Liver (tissue), 9 donors: ENCODE measurements around the gene GLIPR1L2. TPM values are rescaled to one million over a fixed set of nuclear protein-coding genes. Genes with fewer than 3 reads are reported as not detected.

Experiments
- DNase-seq: peaks from one replicate; pipeline ENCODE4 v3.0.0-alpha.2; 2017; ENCODE audit warnings: low spot score
- H3K27ac ChIP-seq, 2 donors: one replicate each; pipeline ENCODE4 v1.7.0; 2013; ENCODE audit warnings: inconsistent platforms in 2 of 2, low read length in 2 of 2, control low read depth in 1 of 2, low read depth in 1 of 2, mild to moderate bottlenecking in 1 of 2
- H3K27me3 ChIP-seq, 4 donors: one replicate each; pipeline versions ENCODE4 v1.6.1 to v1.7.0; 2013; ENCODE audit warnings: low read length in 3 of 4, inconsistent platforms in 1 of 4, mild to moderate bottlenecking in 1 of 4, moderate library complexity in 1 of 4; ENCODE audit not compliant: control insufficient read depth in 4 of 4, insufficient read depth in 4 of 4
- H3K36me3 ChIP-seq, 4 donors: one replicate each; pipeline versions ENCODE4 v1.6.1 to v1.7.0; 2013; ENCODE audit warnings: low read length in 3 of 4, mild to moderate bottlenecking in 3 of 4, low read depth in 1 of 4, moderate library complexity in 1 of 4; ENCODE audit not compliant: control insufficient read depth in 4 of 4, insufficient read depth in 3 of 4
- H3K4me1 ChIP-seq, 4 donors: one replicate each; pipeline versions ENCODE4 v1.6.1 to v1.7.0; 2013; ENCODE audit warnings: low read length in 3 of 4, mild to moderate bottlenecking in 3 of 4, moderate library complexity in 1 of 4; ENCODE audit not compliant: control insufficient read depth in 4 of 4, insufficient read depth in 4 of 4
- H3K4me3 ChIP-seq, 3 donors: one replicate each; pipeline versions ENCODE4 v1.6.1 to v1.7.0; 2013; ENCODE audit warnings: low read length in 3 of 3, control low read depth in 1 of 3, low read depth in 1 of 3, mild to moderate bottlenecking in 1 of 3
- H3K9ac ChIP-seq, 2 donors: one replicate each; pipeline ENCODE4 v1.7.0; 2013; ENCODE audit warnings: low read length in 2 of 2, mild to moderate bottlenecking in 2 of 2, moderate library complexity in 2 of 2, control low read depth in 1 of 2, low read depth in 1 of 2
- H3K9me3 ChIP-seq, 4 donors: one replicate each; pipeline versions ENCODE4 v1.6.1 to v1.7.0; 2013; ENCODE audit warnings: low read length in 3 of 4; ENCODE audit not compliant: control insufficient read depth in 4 of 4
- EGR1 ChIP-seq, 2 donors: IDR thresholded peaks; 2 replicates each; pipeline ENCODE4 v1.6.1; 2016 to 2018; ENCODE audit warnings: antibody characterized with exemption in 2 of 2, low read depth in 2 of 2
- FOXA1 ChIP-seq: IDR thresholded peaks from 2 replicates; pipeline ENCODE4 v1.6.1; 2016; ENCODE audit warnings: antibody characterized with exemption
- GABPA ChIP-seq, 2 donors: IDR thresholded peaks in 1 of 2; conservative IDR thresholded peaks in 1 of 2; 2 replicates each; pipeline ENCODE4 v1.6.1; 2016; ENCODE audit warnings: antibody characterized with exemption in 2 of 2, mild to moderate bottlenecking in 1 of 2, moderate library complexity in 1 of 2
- HNF4A ChIP-seq, 2 donors: conservative IDR thresholded peaks; 2 replicates each; pipeline ENCODE4 v1.6.1; 2016; ENCODE audit warnings: antibody characterized with exemption in 2 of 2, mild to moderate bottlenecking in 2 of 2
- HNF4G ChIP-seq: IDR thresholded peaks from 2 replicates; pipeline ENCODE4 v1.6.1; 2016; ENCODE audit warnings: antibody characterized with exemption
- JUND ChIP-seq, 2 donors: IDR thresholded peaks; 2 replicates each; pipeline ENCODE4 v1.6.1; 2016; ENCODE audit warnings: antibody characterized with exemption in 2 of 2
- MAX ChIP-seq: IDR thresholded peaks from 2 replicates; pipeline ENCODE4 v1.6.1; 2016; ENCODE audit warnings: antibody characterized with exemption
- RAD21 ChIP-seq, 2 donors: IDR thresholded peaks; 2 replicates each; pipeline ENCODE4 v1.6.1; 2016; ENCODE audit warnings: antibody characterized with exemption in 2 of 2, mild to moderate bottlenecking in 2 of 2
- RXRA ChIP-seq, 2 donors: IDR thresholded peaks; 2 replicates each; pipeline ENCODE4 v1.6.1; 2017 to 2018; ENCODE audit warnings: antibody characterized with exemption in 2 of 2, mild to moderate bottlenecking in 1 of 2
- TAF1 ChIP-seq: conservative IDR thresholded peaks from 2 replicates; pipeline ENCODE4 v1.6.1; 2016; ENCODE audit warnings: antibody characterized with exemption, mild to moderate bottlenecking
- YY1 ChIP-seq: IDR thresholded peaks from 2 replicates; pipeline ENCODE4 v1.6.1; 2016; ENCODE audit warnings: antibody characterized with exemption, mild to moderate bottlenecking
- ZBTB33 ChIP-seq: IDR thresholded peaks from 2 replicates; pipeline ENCODE4 v1.6.1; 2016; ENCODE audit warnings: antibody characterized with exemption
- WGBS: extraction: QIAGEN DNeasy Blood & Tissue Kit; methylation state at CpG from one replicate; pipeline ENCODE4 v1.1.7; 2013; 5-methylcytosine and 5-hydroxymethylcytosine counted together
- polyA plus RNA-seq, 2 donors: library from polyadenylated mRNA; stranded (reverse) in 1 of 2; unstranded in 1 of 2; fragments of 200-250 nt in 1 of 2; fragments of >200 nt in 1 of 2; fragmentation: Nextera tagmentation in 1 of 2; extraction: Ambion mirVana in 1 of 2; gene quantifications; one replicate each; pipeline versions ENCODE4 v1.2.1 to v1.2.3, GENCODE V29; 2013 to 2015
- total RNA-seq, 2 donors: library from RNA; depleted of rRNA; stranded (reverse); fragments of >200 nt; gene quantifications; one replicate each; pipeline ENCODE4 v1.2.3, GENCODE V29; 2014
- TF ChIP-seq, protein P1 (sequence below): IDR thresholded peaks from 2 replicates; pipeline ENCODE4 v1.6.1; 2016; ENCODE audit warnings: antibody characterized with exemption
- TF ChIP-seq, protein P2 (sequence below): fragments of 150-350 bp; IDR thresholded peaks from 2 replicates; pipeline ENCODE4 v1.5.1; 2017; ENCODE audit warnings: improper control_type of control experiment, low read depth, low read length; ENCODE audit not compliant: missing input control
- TF ChIP-seq, protein P3 (sequence below): IDR thresholded peaks from 2 replicates; pipeline ENCODE4 v1.6.1; 2016; ENCODE audit warnings: antibody characterized with exemption, mild to moderate bottlenecking
- donor health status: healthy.
- donor health status: healthy.
- donor health status: healthy.
- donor health status: healthy.
- donor health status: healthy.

The GLIPR1L2 gene
- total and polyA plus RNA-seq, 4 donors = 0.05 to 0.38 (median 0.26) TPM

DNA sequence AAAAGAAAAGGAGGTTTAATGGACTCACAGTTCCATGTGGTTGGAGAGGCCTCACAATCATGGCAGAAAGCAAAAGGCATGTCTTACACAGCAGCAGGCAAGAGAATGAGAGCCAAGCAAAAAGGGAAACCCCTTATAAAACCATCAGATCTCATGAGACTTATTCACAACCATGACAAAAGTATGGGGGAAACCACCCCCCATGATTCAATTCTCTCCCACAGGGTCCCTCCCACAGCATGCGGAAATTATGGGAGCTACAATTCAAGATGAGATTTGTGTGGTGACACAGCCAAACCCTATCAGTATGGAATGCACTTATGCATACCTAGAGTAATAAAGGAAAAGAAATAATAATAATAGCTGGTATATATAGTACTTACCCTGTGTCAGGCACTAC, 85.2 kb downstream of the GLIPR1L2 start:
- Histone ChIP-seq H3K4me3 (no peak overlapping the region), H3K27me3 (no peaks in the 10 kb centered on the region), H3K9ac (no peak overlapping the region), H3K9me3 (no peaks in the 10 kb centered on the region), H3K36me3 (no peaks in the 10 kb centered on the region), H3K27ac (no peak overlapping the region), H3K4me1 (peaks cover 0 to 7% (median 0%) of the 10 kb centered on the region in 4 donors)
- 93% methylated on average over 1 of the region's 1 CpG for WGBS
- no peak for DNase-seq
- TF ChIP-seq RAD21 (IDR thresholded peaks at IDR 0.05) = no peak
- no peak for TF ChIP-seq FOXA1
- no peak for TF ChIP-seq RXRA (IDR thresholded peaks at IDR 0.05)
- no peak for TF ChIP-seq HNF4A (conservative IDR thresholded peaks at IDR 0.05)
- TF ChIP-seq, protein P1, sequence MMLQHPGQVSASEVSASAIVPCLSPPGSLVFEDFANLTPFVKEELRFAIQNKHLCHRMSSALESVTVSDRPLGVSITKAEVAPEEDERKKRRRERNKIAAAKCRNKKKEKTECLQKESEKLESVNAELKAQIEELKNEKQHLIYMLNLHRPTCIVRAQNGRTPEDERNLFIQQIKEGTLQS = no peak
- TF ChIP-seq, protein P2, sequence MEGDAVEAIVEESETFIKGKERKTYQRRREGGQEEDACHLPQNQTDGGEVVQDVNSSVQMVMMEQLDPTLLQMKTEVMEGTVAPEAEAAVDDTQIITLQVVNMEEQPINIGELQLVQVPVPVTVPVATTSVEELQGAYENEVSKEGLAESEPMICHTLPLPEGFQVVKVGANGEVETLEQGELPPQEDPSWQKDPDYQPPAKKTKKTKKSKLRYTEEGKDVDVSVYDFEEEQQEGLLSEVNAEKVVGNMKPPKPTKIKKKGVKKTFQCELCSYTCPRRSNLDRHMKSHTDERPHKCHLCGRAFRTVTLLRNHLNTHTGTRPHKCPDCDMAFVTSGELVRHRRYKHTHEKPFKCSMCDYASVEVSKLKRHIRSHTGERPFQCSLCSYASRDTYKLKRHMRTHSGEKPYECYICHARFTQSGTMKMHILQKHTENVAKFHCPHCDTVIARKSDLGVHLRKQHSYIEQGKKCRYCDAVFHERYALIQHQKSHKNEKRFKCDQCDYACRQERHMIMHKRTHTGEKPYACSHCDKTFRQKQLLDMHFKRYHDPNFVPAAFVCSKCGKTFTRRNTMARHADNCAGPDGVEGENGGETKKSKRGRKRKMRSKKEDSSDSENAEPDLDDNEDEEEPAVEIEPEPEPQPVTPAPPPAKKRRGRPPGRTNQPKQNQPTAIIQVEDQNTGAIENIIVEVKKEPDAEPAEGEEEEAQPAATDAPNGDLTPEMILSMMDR = no peak
- TF ChIP-seq HNF4G = no peak
- no peak for TF ChIP-seq JUND (IDR thresholded peaks at IDR 0.05)
- no peak for TF ChIP-seq ZBTB33
- TF ChIP-seq, protein P3, sequence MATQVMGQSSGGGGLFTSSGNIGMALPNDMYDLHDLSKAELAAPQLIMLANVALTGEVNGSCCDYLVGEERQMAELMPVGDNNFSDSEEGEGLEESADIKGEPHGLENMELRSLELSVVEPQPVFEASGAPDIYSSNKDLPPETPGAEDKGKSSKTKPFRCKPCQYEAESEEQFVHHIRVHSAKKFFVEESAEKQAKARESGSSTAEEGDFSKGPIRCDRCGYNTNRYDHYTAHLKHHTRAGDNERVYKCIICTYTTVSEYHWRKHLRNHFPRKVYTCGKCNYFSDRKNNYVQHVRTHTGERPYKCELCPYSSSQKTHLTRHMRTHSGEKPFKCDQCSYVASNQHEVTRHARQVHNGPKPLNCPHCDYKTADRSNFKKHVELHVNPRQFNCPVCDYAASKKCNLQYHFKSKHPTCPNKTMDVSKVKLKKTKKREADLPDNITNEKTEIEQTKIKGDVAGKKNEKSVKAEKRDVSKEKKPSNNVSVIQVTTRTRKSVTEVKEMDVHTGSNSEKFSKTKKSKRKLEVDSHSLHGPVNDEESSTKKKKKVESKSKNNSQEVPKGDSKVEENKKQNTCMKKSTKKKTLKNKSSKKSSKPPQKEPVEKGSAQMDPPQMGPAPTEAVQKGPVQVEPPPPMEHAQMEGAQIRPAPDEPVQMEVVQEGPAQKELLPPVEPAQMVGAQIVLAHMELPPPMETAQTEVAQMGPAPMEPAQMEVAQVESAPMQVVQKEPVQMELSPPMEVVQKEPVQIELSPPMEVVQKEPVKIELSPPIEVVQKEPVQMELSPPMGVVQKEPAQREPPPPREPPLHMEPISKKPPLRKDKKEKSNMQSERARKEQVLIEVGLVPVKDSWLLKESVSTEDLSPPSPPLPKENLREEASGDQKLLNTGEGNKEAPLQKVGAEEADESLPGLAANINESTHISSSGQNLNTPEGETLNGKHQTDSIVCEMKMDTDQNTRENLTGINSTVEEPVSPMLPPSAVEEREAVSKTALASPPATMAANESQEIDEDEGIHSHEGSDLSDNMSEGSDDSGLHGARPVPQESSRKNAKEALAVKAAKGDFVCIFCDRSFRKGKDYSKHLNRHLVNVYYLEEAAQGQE = no peak

DNA sequence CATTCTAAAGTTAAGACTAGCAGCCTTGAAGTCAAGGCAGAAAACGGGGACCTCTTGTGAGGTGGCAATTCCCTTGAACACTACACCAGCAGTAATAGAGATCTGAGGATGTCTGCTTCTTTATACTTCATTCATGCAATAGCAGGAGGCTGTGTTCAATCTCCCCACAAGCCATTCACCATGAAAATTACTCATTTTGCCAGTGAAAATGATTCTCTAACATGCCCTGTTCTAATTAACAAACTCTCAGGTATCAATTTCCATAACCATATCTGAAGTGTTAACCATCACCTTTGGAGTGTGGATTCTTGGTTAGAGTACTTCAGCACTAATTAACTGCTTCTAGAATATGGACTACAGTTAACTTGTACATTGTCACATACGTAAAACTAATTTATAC, 86.2 kb downstream of the GLIPR1L2 start:
- DNase-seq = no peak
- no peak overlapping the region for H3K27ac ChIP-seq
- no peaks in the 10 kb centered on the region for H3K27me3 ChIP-seq
- H3K36me3 ChIP-seq = no peaks in the 10 kb centered on the region
- H3K4me1 ChIP-seq = peaks cover 0 to 7% (median 0%) of the 10 kb centered on the region in 4 donors
- H3K4me3 ChIP-seq = no peak overlapping the region
- no peak overlapping the region for H3K9ac ChIP-seq
- H3K9me3 ChIP-seq = no peaks in the 10 kb centered on the region
- WGBS = 78% methylated on average over 2 of the region's 2 CpGs
- no peak for TF ChIP-seq TAF1
- TF ChIP-seq, protein P2 = no peak
- TF ChIP-seq, protein P3 = no peak
- TF ChIP-seq YY1 = no peak
- no peak for TF ChIP-seq ZBTB33
- TF ChIP-seq GABPA (IDR thresholded peaks at IDR 0.05 in 1 of 2, conservative IDR thresholded peaks at IDR 0.05 in 1 of 2) = no peak
- no peak for TF ChIP-seq HNF4A (conservative IDR thresholded peaks at IDR 0.05)
- no peak for TF ChIP-seq EGR1 (IDR thresholded peaks at IDR 0.05; ENCODE audit: low read depth in 2 of 2)
- TF ChIP-seq MAX = no peak
